Measurements from ENCODE around the gene TMEM236.

TMEM236 gene

GRCh38 chr10:17740668-17741067, 11.3 kb upstream of the TMEM236 start:
- Histone ChIP-seq H4K20me1 (ENCODE audit: control insufficient read depth, insufficient read depth, low read depth, low read length) (no peaks in the 10 kb centered on the region), H3K4me2 (ENCODE audit: low read length) (no peak overlapping the region), H3K79me2 (ENCODE audit: control insufficient read depth, low read length) (no peaks in the 10 kb centered on the region), H3F3A (ENCODE audit: control insufficient read depth, insufficient read depth) (no peaks in the 10 kb centered on the region), H3K36me3 (ENCODE audit: control insufficient read depth, low read length) (no peaks in the 10 kb centered on the region), H3K9me2 (replicated peaks; ENCODE audit: control insufficient read depth, low read length) (no peaks in the 10 kb centered on the region), H3K4me1 (ENCODE audit: control insufficient read depth, low read length) (peaks cover 30% of the 10 kb centered on the region), H3K27ac (ENCODE audit: low read depth, low read length) (no peak overlapping the region), H3K9me3 (ENCODE audit: control insufficient read depth, insufficient read depth, low read length) (no peaks in the 10 kb centered on the region), H3K4me3 (ENCODE audit: low read length) (no peak overlapping the region), H3K27me3 (ENCODE audit: control insufficient read depth, low read length) (no peaks in the 10 kb centered on the region)
- TF ChIP-seq, protein P1, sequence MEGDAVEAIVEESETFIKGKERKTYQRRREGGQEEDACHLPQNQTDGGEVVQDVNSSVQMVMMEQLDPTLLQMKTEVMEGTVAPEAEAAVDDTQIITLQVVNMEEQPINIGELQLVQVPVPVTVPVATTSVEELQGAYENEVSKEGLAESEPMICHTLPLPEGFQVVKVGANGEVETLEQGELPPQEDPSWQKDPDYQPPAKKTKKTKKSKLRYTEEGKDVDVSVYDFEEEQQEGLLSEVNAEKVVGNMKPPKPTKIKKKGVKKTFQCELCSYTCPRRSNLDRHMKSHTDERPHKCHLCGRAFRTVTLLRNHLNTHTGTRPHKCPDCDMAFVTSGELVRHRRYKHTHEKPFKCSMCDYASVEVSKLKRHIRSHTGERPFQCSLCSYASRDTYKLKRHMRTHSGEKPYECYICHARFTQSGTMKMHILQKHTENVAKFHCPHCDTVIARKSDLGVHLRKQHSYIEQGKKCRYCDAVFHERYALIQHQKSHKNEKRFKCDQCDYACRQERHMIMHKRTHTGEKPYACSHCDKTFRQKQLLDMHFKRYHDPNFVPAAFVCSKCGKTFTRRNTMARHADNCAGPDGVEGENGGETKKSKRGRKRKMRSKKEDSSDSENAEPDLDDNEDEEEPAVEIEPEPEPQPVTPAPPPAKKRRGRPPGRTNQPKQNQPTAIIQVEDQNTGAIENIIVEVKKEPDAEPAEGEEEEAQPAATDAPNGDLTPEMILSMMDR (IDR thresholded peaks at IDR 0.05; ENCODE audit: low read depth, low read length, poor library complexity, severe bottlenecking), result no peak
- TF ChIP-seq EZH2phosphoT487 (IDR thresholded peaks at IDR 0.05; ENCODE audit: borderline replicate concordance, low read length), result no peak

- TF ChIP-seq, protein P1 (IDR thresholded peaks at IDR 0.05; ENCODE audit: low read depth, low read length, poor library complexity, severe bottlenecking), result peak; percentile 81
- TF ChIP-seq EZH2phosphoT487 (IDR thresholded peaks at IDR 0.05; ENCODE audit: borderline replicate concordance, low read length), result no peak
- Histone ChIP-seq H4K20me1 (ENCODE audit: control insufficient read depth, insufficient read depth, low read depth, low read length) (no peaks in the 10 kb centered on the region), H3K4me1 (ENCODE audit: control insufficient read depth, low read length) (peaks cover 30% of the 10 kb centered on the region), H3K4me2 (ENCODE audit: low read length) (peak overlapping the region; percentile 81), H3K79me2 (ENCODE audit: control insufficient read depth, low read length) (no peaks in the 10 kb centered on the region), H3F3A (ENCODE audit: control insufficient read depth, insufficient read depth) (no peaks in the 10 kb centered on the region), H3K9me3 (ENCODE audit: control insufficient read depth, insufficient read depth, low read length) (no peaks in the 10 kb centered on the region), H3K36me3 (ENCODE audit: control insufficient read depth, low read length) (no peaks in the 10 kb centered on the region), H3K9me2 (replicated peaks; ENCODE audit: control insufficient read depth, low read length) (no peaks in the 10 kb centered on the region), H3K27me3 (ENCODE audit: control insufficient read depth, low read length) (no peaks in the 10 kb centered on the region), H3K4me3 (ENCODE audit: low read length) (peak overlapping the region; percentile 45), H3K27ac (ENCODE audit: low read depth, low read length) (peak overlapping the region; percentile 67)
Measured at GRCh38 chr10:17742918-17743317, 9.1 kb upstream of the TMEM236 start.

GRCh38 chr10:17743437-17743836, 8.6 kb upstream of the TMEM236 start:
- H4K20me1 ChIP-seq (ENCODE audit: control insufficient read depth, insufficient read depth, low read depth, low read length), result no peaks in the 10 kb centered on the region
- H3K4me3 ChIP-seq (ENCODE audit: low read length), result peak overlapping the region; percentile 45; the same call in 1 of the 2 replicates
- no peaks in the 10 kb centered on the region for H3K79me2 ChIP-seq (ENCODE audit: control insufficient read depth, low read length)
- no peaks in the 10 kb centered on the region for H3K27me3 ChIP-seq (ENCODE audit: control insufficient read depth, low read length)
- H3K9me3 ChIP-seq (ENCODE audit: control insufficient read depth, insufficient read depth, low read length), result no peaks in the 10 kb centered on the region
- H3K9me2 ChIP-seq (replicated peaks; ENCODE audit: control insufficient read depth, low read length), result no peaks in the 10 kb centered on the region
- H3F3A ChIP-seq (ENCODE audit: control insufficient read depth, insufficient read depth), result no peaks in the 10 kb centered on the region
- H3K4me2 ChIP-seq (ENCODE audit: low read length), result peak overlapping the region; percentile 81
- peak overlapping the region; percentile 67 for H3K27ac ChIP-seq (ENCODE audit: low read depth, low read length)
- H3K36me3 ChIP-seq (ENCODE audit: control insufficient read depth, low read length), result no peaks in the 10 kb centered on the region
- H3K4me1 ChIP-seq (ENCODE audit: control insufficient read depth, low read length), result peaks cover 30% of the 10 kb centered on the region
- TF ChIP-seq EZH2phosphoT487 (IDR thresholded peaks at IDR 0.05; ENCODE audit: borderline replicate concordance, low read length), result no peak
- TF ChIP-seq, protein P1 (IDR thresholded peaks at IDR 0.05; ENCODE audit: low read depth, low read length, poor library complexity, severe bottlenecking), result no peak
